Nucleus accumbens (tissue), 56 donors: ENCODE measurements around the gene CCDC178.
"Not testable (repeated sequence)": the region's sequence is repeated elsewhere in the genome, so short reads cannot be mapped to it uniquely, and the experiment has no call there.

Experiments
- DNase-seq, 56 donors: peaks; one replicate each; lab custom pipeline; 2025; lab: John Stamatoyannopoulos, UW

CCDC178 gene

GRCh38 chr18:33440060-33441043, at the start of gene CCDC178:
CCDC178 (minus strand) TSS chr18:33440721; CDS start chr18:33412088, 28,633 bp downstream.
- DNase-seq: peak in 31 of 56 donors; percentile 4 to 54 (median 20)

GRCh38 chr18:33483908-33484307, 43.4 kb upstream of the CCDC178 start:
- no peak for DNase-seq

- DNase-seq: no peak
These were observed 32.0 kb upstream of the CCDC178 start for GRCh38 chr18:33472509-33472908.

- DNase-seq: no peak
These were observed 29.7 kb upstream of the CCDC178 start for GRCh38 chr18:33470216-33470615.

GRCh38 chr18:33469699-33470098, 29.2 kb upstream of the CCDC178 start:
- no peak for DNase-seq

GRCh38 chr18:33467531-33467930, 27.0 kb upstream of the CCDC178 start:
- no peak for DNase-seq

GRCh38 chr18:33466822-33467221, 26.3 kb upstream of the CCDC178 start:
- no peak for DNase-seq

GRCh38 chr18:33460681-33461080, 20.2 kb upstream of the CCDC178 start:
- DNase-seq: no peak

GRCh38 chr18:33459612-33460011, 19.1 kb upstream of the CCDC178 start:
- DNase-seq: no peak

- DNase-seq: no peak
These were observed 6.1 kb upstream of the CCDC178 start for GRCh38 chr18:33446604-33447003.

GRCh38 chr18:33444709-33445108, 4.2 kb upstream of the CCDC178 start:
- DNase-seq: no peak

GRCh38 chr18:33432857-33433256, 7.7 kb downstream of the CCDC178 start:
- DNase-seq: no peak

- no peak for DNase-seq
These were observed 13.0 kb downstream of the CCDC178 start for GRCh38 chr18:33427549-33427948.

GRCh38 chr18:33424266-33424946, 16.1 kb downstream of the CCDC178 start:
- no peak for DNase-seq

GRCh38 chr18:33421225-33421624, 19.3 kb downstream of the CCDC178 start:
- DNase-seq: no peak

GRCh38 chr18:33404244-33404873, 36.2 kb downstream of the CCDC178 start:
- no peak for DNase-seq

GRCh38 chr18:33398939-33399338, 41.6 kb downstream of the CCDC178 start:
- not testable (repeated sequence) for DNase-seq

GRCh38 chr18:33375829-33376228, 64.7 kb downstream of the CCDC178 start:
- DNase-seq: no peak

- no peak for DNase-seq
These were observed 68.1 kb downstream of the CCDC178 start for GRCh38 chr18:33372442-33372841.

- DNase-seq: no peak
These were observed 70.6 kb downstream of the CCDC178 start for GRCh38 chr18:33369711-33370449.
